Pons (tissue), 1 donor: Measurements from ENCODE around the gene MAN2B1.

Experiments used
- DNase-seq: peaks from one replicate; pipeline ENCODE4 v3.0.0-alpha.2; 2016; ENCODE audit warnings: low spot score

The MAN2B1 gene

DNA sequence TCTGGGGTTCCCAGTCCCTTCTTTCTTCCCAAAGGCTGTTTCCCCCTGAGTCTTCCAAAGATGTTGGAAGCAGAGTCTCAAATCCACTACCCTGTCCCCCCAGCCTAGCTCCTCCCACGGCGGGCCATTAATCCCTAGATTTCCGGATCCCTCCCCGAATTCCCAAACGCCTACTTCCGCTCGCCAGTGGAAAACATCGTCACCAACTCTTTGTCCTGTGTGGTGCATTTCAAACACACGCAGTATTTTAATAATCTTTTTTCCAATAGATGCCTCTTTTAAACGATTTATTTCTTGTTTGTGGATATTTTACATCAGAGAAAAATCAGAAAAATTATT is 55.2 kb downstream of the MAN2B1 start:
- DNase-seq = peak; percentile 65

DNA sequence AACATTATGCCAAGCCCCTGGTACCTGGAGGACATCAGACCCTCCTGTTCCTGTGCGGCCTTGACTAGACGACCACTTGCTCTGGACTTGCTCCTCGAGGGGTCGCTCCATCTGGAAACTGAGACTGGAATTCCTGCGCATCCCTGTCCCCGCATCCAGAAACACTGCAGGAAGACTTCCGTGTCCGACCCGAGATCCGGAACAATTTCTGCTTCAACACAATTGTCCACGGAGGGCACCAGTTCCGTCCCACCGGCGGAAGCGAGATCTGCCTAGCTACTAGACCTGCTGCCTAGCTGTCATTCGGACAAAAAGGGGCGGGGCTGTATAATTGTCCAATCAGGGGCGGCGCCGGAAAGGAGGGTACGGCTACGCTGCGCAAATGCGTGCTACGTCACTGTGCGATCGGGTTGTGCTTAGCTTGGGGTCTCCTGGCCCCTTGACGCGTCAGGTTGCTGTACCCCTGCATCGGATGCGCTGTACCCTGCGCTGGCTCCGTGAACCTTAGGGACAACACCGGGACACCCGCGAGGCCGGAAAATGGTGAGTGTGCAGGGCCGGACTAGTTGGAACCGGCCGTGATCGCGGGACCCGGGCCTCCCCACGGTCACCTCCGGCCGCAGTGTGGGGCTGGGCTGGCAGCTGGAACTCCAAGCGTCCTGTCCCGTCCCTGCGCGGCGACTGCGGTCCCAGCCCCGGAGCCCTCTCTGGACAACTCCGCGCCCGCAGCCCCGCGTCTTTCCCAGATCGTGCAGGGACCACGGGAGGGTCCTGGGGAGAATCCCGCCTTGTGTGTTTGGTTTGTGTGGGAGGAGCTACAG is 55.8 kb downstream of the MAN2B1 start, which contains the start of the genes ZNF490 and ZNF791:
Gene ZNF490 (minus strand): TSS at position 274 of the 821 bp plus-strand sequence. CDS start 133 bp downstream, at position 141.
Gene ZNF791 (plus strand): TSS at position 381 of the 821 bp plus-strand sequence. CDS start 160 bp downstream, at position 541.
- DNase-seq = peak; percentile 98

- DNase-seq = peak; percentile 29
Observed at GRCh38 chr19:12607631-12608030, 58.9 kb downstream of the MAN2B1 start.

GRCh38 chr19:12606796-12607195 is 59.7 kb downstream of the MAN2B1 start:
- DNase-seq = no peak

- no peak for DNase-seq
Observed at GRCh38 chr19:12603714-12604113, 62.8 kb downstream of the MAN2B1 start.

GRCh38 chr19:12597594-12597993 is 68.9 kb downstream of the MAN2B1 start:
- no peak for DNase-seq

GRCh38 chr19:12596927-12597548 is 69.5 kb downstream of the MAN2B1 start:
- no peak for DNase-seq
